ENCODE measurements around the gene WFDC1.

WFDC1 gene

GRCh38 chr16:84294531-84295142 is at the start of gene WFDC1:
Gene WFDC1 (plus strand): TSS chr16:84294878. CDS start chr16:84294972, 94 bp downstream.
- no peak for DNase-seq (ENCODE audit: low read depth)

- DNase-seq (ENCODE audit: low read depth): no peak
Observed at GRCh38 chr16:84245956-84246678, 48.6 kb upstream of the WFDC1 start.

GRCh38 chr16:84246679-84247077 is 48.0 kb upstream of the WFDC1 start:
- no peak for DNase-seq (ENCODE audit: low read depth)

GRCh38 chr16:84247331-84247730 is 47.3 kb upstream of the WFDC1 start:
- no peak for DNase-seq (ENCODE audit: low read depth)

- DNase-seq (ENCODE audit: low read depth): no peak
Observed at GRCh38 chr16:84247844-84248243, 46.8 kb upstream of the WFDC1 start.

- DNase-seq (ENCODE audit: low read depth): no peak
Observed at GRCh38 chr16:84252184-84252583, 42.5 kb upstream of the WFDC1 start.

- DNase-seq (ENCODE audit: low read depth): no peak
Observed at GRCh38 chr16:84253173-84253572, 41.5 kb upstream of the WFDC1 start.

- no peak for DNase-seq (ENCODE audit: low read depth)
Observed at GRCh38 chr16:84254062-84254461, 40.6 kb upstream of the WFDC1 start.

- DNase-seq (ENCODE audit: low read depth): no peak
Observed at GRCh38 chr16:84255050-84255810, 39.4 kb upstream of the WFDC1 start.

GRCh38 chr16:84258266-84258665 is 36.4 kb upstream of the WFDC1 start:
- no peak for DNase-seq (ENCODE audit: low read depth)

- DNase-seq (ENCODE audit: low read depth): no peak
Observed at GRCh38 chr16:84259691-84260090, 35.0 kb upstream of the WFDC1 start.

- DNase-seq (ENCODE audit: low read depth): no peak
Observed at GRCh38 chr16:84260766-84261554, 33.7 kb upstream of the WFDC1 start.

- no peak for DNase-seq (ENCODE audit: low read depth)
Observed at GRCh38 chr16:84262031-84262430, 32.6 kb upstream of the WFDC1 start.

- no peak for DNase-seq (ENCODE audit: low read depth)
Observed at GRCh38 chr16:84262939-84263338, 31.7 kb upstream of the WFDC1 start.

- DNase-seq (ENCODE audit: low read depth): peak; percentile 41
Observed at GRCh38 chr16:84266451-84266850, 28.2 kb upstream of the WFDC1 start.

GRCh38 chr16:84267380-84267779 is 27.3 kb upstream of the WFDC1 start:
- no peak for DNase-seq (ENCODE audit: low read depth)

GRCh38 chr16:84268291-84269040 is 26.2 kb upstream of the WFDC1 start:
- DNase-seq (ENCODE audit: low read depth): no peak

GRCh38 chr16:84270071-84270470 is 24.6 kb upstream of the WFDC1 start:
- no peak for DNase-seq (ENCODE audit: low read depth)

- DNase-seq (ENCODE audit: low read depth): no peak
Observed at GRCh38 chr16:84270531-84270930, 24.1 kb upstream of the WFDC1 start.

GRCh38 chr16:84271037-84271436 is 23.6 kb upstream of the WFDC1 start:
- DNase-seq (ENCODE audit: low read depth): no peak

GRCh38 chr16:84271866-84272265 is 22.8 kb upstream of the WFDC1 start:
- no peak for DNase-seq (ENCODE audit: low read depth)
